Inflammatory macrophage (primary cell): ENCODE measurements around the gene CCM2L.

ENCODE experiments used
- DNase-seq, 2 donors: peaks; one replicate each; pipeline ENCODE4 v3.0.0-alpha.2; 2020 to 2022

Gene CCM2L

GRCh38 chr20:31996996-31997395 is 13.2 kb upstream of the CCM2L start:
- no peak for DNase-seq

- DNase-seq, result no peak
Observed at GRCh38 chr20:31998246-31998645, 12.0 kb upstream of the CCM2L start.

- no peak for DNase-seq
Observed at GRCh38 chr20:32003325-32003724, 6.9 kb upstream of the CCM2L start.

GRCh38 chr20:32004963-32005362 is 5.3 kb upstream of the CCM2L start:
- peak; percentile 45 to 53 for DNase-seq

- DNase-seq, result no peak
Observed at GRCh38 chr20:32006053-32006452, 4.2 kb upstream of the CCM2L start.

- no peak for DNase-seq
Observed at GRCh38 chr20:32006841-32007786, 3.1 kb upstream of the CCM2L start.

GRCh38 chr20:32007787-32008616 is 2.2 kb upstream of the CCM2L start:
- no peak for DNase-seq

GRCh38 chr20:32009564-32009963 is 674 bp upstream of the CCM2L start:
- no peak for DNase-seq

- no peak for DNase-seq
Observed at GRCh38 chr20:32010666-32011065, 428 bp downstream of the CCM2L start.

GRCh38 chr20:32012159-32012688 is 2.0 kb downstream of the CCM2L start:
- no peak for DNase-seq

GRCh38 chr20:32013326-32013725 is 3.1 kb downstream of the CCM2L start:
- DNase-seq, result no peak

- no peak for DNase-seq
Observed at GRCh38 chr20:32017711-32018251, 7.5 kb downstream of the CCM2L start.

GRCh38 chr20:32018269-32019155 is 8.3 kb downstream of the CCM2L start:
- DNase-seq, result no peak

GRCh38 chr20:32019156-32019510 is 8.9 kb downstream of the CCM2L start:
- DNase-seq, result no peak

GRCh38 chr20:32019563-32020463 is 9.6 kb downstream of the CCM2L start:
- DNase-seq, result no peak

- no peak for DNase-seq
Observed at GRCh38 chr20:32021091-32021490, 10.9 kb downstream of the CCM2L start.

- no peak for DNase-seq
Observed at GRCh38 chr20:32024683-32025295, 14.6 kb downstream of the CCM2L start.

GRCh38 chr20:32027643-32028042 is 17.4 kb downstream of the CCM2L start:
- no peak for DNase-seq

- DNase-seq, result no peak
Observed at GRCh38 chr20:32028647-32029372, 18.6 kb downstream of the CCM2L start.

GRCh38 chr20:32029561-32029960 is 19.3 kb downstream of the CCM2L start:
- DNase-seq, result no peak
